ENCODE results near the gene ELF4.

DNA sequence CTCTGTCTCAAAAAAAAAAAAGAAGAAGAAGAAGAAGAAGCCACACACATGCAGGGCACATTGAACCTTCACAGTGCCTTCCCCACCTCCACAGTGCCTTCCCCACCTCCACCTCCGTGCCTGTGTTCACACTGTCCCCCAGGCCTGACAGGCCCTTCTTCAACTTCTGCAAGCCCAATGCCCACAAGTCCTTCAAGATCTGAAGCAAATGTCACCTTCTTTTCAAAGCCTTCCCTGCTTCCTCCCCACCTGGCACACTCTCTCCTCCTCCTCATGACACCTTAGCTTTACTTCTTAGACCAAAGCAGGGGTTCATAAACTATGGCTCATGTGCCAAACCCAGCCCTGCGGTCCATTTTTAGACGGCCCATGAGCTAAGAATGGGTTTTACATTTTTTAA is 19.9 kb downstream of the ELF4 start:
- TF ChIP-seq, protein P1, sequence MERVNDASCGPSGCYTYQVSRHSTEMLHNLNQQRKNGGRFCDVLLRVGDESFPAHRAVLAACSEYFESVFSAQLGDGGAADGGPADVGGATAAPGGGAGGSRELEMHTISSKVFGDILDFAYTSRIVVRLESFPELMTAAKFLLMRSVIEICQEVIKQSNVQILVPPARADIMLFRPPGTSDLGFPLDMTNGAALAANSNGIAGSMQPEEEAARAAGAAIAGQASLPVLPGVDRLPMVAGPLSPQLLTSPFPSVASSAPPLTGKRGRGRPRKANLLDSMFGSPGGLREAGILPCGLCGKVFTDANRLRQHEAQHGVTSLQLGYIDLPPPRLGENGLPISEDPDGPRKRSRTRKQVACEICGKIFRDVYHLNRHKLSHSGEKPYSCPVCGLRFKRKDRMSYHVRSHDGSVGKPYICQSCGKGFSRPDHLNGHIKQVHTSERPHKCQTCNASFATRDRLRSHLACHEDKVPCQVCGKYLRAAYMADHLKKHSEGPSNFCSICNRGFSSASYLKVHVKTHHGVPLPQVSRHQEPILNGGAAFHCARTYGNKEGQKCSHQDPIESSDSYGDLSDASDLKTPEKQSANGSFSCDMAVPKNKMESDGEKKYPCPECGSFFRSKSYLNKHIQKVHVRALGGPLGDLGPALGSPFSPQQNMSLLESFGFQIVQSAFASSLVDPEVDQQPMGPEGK (CRISPR knock-in tag; IDR thresholded peaks at IDR 0.05; ENCODE audit: borderline replicate concordance) = no peak
- TF ChIP-seq, protein P2, sequence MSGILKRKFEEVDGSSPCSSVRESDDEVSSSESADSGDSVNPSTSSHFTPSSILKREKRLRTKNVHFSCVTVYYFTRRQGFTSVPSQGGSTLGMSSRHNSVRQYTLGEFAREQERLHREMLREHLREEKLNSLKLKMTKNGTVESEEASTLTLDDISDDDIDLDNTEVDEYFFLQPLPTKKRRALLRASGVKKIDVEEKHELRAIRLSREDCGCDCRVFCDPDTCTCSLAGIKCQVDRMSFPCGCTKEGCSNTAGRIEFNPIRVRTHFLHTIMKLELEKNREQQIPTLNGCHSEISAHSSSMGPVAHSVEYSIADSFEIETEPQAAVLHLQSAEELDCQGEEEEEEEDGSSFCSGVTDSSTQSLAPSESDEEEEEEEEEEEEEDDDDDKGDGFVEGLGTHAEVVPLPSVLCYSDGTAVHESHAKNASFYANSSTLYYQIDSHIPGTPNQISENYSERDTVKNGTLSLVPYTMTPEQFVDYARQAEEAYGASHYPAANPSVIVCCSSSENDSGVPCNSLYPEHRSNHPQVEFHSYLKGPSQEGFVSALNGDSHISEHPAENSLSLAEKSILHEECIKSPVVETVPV (CRISPR knock-in tag; IDR thresholded peaks at IDR 0.05) = no peak
- no peak for TF ChIP-seq ZFP3 (CRISPR knock-in tag; IDR thresholded peaks at IDR 0.05)
- no peak for TF ChIP-seq ZNF70 (CRISPR knock-in tag; IDR thresholded peaks at IDR 0.05)
- no peak for TF ChIP-seq ZNF8 (CRISPR knock-in tag; IDR thresholded peaks at IDR 0.05)
- TF ChIP-seq TCF4 (CRISPR knock-in tag; IDR thresholded peaks at IDR 0.05; ENCODE audit: borderline replicate concordance) = no peak
- TF ChIP-seq, protein P3, sequence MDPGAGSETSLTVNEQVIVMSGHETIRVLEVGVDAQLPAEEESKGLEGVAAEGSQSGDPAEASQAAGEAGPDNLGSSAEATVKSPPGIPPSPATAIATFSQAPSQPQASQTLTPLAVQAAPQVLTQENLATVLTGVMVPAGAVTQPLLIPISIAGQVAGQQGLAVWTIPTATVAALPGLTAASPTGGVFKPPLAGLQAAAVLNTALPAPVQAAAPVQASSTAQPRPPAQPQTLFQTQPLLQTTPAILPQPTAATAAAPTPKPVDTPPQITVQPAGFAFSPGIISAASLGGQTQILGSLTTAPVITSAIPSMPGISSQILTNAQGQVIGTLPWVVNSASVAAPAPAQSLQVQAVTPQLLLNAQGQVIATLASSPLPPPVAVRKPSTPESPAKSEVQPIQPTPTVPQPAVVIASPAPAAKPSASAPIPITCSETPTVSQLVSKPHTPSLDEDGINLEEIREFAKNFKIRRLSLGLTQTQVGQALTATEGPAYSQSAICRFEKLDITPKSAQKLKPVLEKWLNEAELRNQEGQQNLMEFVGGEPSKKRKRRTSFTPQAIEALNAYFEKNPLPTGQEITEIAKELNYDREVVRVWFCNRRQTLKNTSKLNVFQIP (CRISPR knock-in tag; IDR thresholded peaks at IDR 0.05; ENCODE audit: borderline replicate concordance, low read depth) = no peak
- no peak for TF ChIP-seq RARB (CRISPR knock-in tag; IDR thresholded peaks at IDR 0.05)
- no peak for TF ChIP-seq ARNTL (CRISPR knock-in tag; IDR thresholded peaks at IDR 0.05; ENCODE audit: borderline replicate concordance, low read depth)
